KMS-11 (cell line): ENCODE results near the gene BMPR2.

Experiments used
- H2AFZ ChIP-seq: fragments of 200-600 bp; sonication (generic); 2 replicates; pipeline ENCODE4 v1.6.1; 2016; ENCODE audit warnings: antibody characterized with exemption, mixed run types, low read depth
- H3K27ac ChIP-seq: fragments of 200-600 bp; sonication (generic); 2 replicates; pipeline ENCODE4 v1.6.1; 2016; ENCODE audit warnings: mild to moderate bottlenecking, mixed run types
- H3K27me3 ChIP-seq: fragments of 200-600 bp; sonication (generic); 2 replicates; pipeline ENCODE4 v1.6.1; 2017; ENCODE audit warnings: mild to moderate bottlenecking, low read depth, mixed run types, moderate library complexity; ENCODE audit not compliant: insufficient read depth
- H3K36me3 ChIP-seq: fragments of 200-600 bp; sonication (generic); 2 replicates; pipeline ENCODE4 v1.6.1; 2017; ENCODE audit warnings: mild to moderate bottlenecking, mixed run types; ENCODE audit not compliant: insufficient read depth
- H3K4me1 ChIP-seq: fragments of 200-600 bp; sonication (generic); 2 replicates; pipeline ENCODE4 v1.6.1; 2016; ENCODE audit warnings: mild to moderate bottlenecking, low read depth, mixed run types; ENCODE audit not compliant: poor library complexity, severe bottlenecking
- H3K4me2 ChIP-seq: fragments of 200-600 bp; sonication (generic); 2 replicates; pipeline ENCODE4 v1.7.0; 2016; ENCODE audit warnings: mild to moderate bottlenecking, mixed run types
- H3K4me3 ChIP-seq: fragments of 200-600 bp; sonication (generic); IDR thresholded peaks from 2 replicates; pipeline ENCODE4 v1.6.1; 2017; ENCODE audit warnings: low read depth, low read length, mixed read lengths; ENCODE audit not compliant: insufficient read depth
- H3K79me2 ChIP-seq: fragments of 200-600 bp; sonication (generic); 2 replicates; pipeline ENCODE4 v1.6.1; 2016; ENCODE audit warnings: low read depth, mixed run types; ENCODE audit not compliant: insufficient read depth
- H3K9ac ChIP-seq: fragments of 200-600 bp; sonication (generic); 2 replicates; pipeline ENCODE4 v1.6.1; 2016; ENCODE audit warnings: mild to moderate bottlenecking, mixed run types
- H4K20me1 ChIP-seq: fragments of 200-600 bp; sonication (generic); 2 replicates; pipeline ENCODE4 v1.6.1; 2016; ENCODE audit warnings: mild to moderate bottlenecking, mixed run types; ENCODE audit not compliant: insufficient read depth
- TF ChIP-seq, protein P1 (sequence below): fragments of 200-600 bp; sonication (generic); conservative IDR thresholded peaks from 2 replicates; pipeline ENCODE4 v1.6.1; 2017; ENCODE audit warnings: low read depth, mild to moderate bottlenecking, antibody characterized with exemption, low read length, moderate library complexity, mixed read lengths

Gene BMPR2

DNA sequence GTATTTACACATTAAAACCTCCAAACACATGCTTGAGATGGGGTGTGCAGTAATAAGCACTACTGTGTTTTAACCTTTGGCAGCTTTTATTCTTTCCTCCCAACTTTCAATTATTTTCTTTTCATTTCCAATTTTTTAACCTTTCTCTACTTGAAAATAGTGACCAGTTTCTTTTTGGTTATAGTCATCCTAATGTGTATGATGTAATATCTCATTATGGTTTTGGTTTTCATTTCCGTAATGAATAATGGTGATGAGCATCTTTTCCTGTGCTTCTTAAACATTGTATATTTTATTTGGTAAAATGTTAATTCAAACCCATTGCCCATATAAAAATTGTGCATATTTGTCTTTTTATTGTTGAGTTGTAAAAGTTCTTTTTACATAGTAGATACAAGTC is 103.5 kb downstream of the BMPR2 start:
- no peaks in the 10 kb centered on the region for H3K79me2 ChIP-seq
- no peaks in the 10 kb centered on the region for H3K4me1 ChIP-seq
- H3K36me3 ChIP-seq: no peaks in the 10 kb centered on the region
- H3K27me3 ChIP-seq: no peaks in the 10 kb centered on the region
- H3K9ac ChIP-seq: no peak overlapping the region
- no peak overlapping the region for H2AFZ ChIP-seq
- H3K4me2 ChIP-seq: no peak overlapping the region
- TF ChIP-seq, protein P1, sequence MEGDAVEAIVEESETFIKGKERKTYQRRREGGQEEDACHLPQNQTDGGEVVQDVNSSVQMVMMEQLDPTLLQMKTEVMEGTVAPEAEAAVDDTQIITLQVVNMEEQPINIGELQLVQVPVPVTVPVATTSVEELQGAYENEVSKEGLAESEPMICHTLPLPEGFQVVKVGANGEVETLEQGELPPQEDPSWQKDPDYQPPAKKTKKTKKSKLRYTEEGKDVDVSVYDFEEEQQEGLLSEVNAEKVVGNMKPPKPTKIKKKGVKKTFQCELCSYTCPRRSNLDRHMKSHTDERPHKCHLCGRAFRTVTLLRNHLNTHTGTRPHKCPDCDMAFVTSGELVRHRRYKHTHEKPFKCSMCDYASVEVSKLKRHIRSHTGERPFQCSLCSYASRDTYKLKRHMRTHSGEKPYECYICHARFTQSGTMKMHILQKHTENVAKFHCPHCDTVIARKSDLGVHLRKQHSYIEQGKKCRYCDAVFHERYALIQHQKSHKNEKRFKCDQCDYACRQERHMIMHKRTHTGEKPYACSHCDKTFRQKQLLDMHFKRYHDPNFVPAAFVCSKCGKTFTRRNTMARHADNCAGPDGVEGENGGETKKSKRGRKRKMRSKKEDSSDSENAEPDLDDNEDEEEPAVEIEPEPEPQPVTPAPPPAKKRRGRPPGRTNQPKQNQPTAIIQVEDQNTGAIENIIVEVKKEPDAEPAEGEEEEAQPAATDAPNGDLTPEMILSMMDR: no peak
- H3K4me3 ChIP-seq: no peak overlapping the region
- no peaks in the 10 kb centered on the region for H4K20me1 ChIP-seq
- H3K27ac ChIP-seq: no peak overlapping the region

DNA sequence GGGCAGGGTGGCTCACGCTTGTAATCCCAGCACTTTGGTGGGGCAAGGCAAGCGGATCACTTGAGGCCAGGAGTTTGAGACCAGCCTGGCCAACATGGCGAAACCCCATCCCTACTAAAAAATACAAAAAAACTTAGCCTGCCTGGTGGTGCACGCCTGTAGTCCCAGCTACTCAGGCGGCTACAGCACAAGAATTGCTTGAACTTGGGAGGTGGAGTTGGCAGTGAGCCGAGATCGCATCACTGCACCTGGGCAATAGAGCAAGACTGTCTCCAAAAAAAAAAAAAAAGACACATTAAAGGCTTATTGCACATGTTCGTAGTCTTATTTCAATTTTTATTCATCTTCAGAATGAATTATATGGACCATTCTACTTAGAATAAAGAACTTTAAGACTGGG is 110.2 kb downstream of the BMPR2 start:
- no peaks in the 10 kb centered on the region for H3K79me2 ChIP-seq
- H3K27me3 ChIP-seq: no peaks in the 10 kb centered on the region
- no peak overlapping the region for H2AFZ ChIP-seq
- H3K27ac ChIP-seq: no peak overlapping the region
- no peak overlapping the region for H3K9ac ChIP-seq
- TF ChIP-seq, protein P1: no peak
- H4K20me1 ChIP-seq: no peaks in the 10 kb centered on the region
- H3K4me3 ChIP-seq: no peak overlapping the region
- H3K36me3 ChIP-seq: no peaks in the 10 kb centered on the region
- H3K4me2 ChIP-seq: no peak overlapping the region
- no peaks in the 10 kb centered on the region for H3K4me1 ChIP-seq

GRCh38 chr2:202488671-202489070 is 112.5 kb downstream of the BMPR2 start:
- Histone ChIP-seq H3K4me1 (no peaks in the 10 kb centered on the region), H3K36me3 (no peaks in the 10 kb centered on the region), H3K79me2 (no peaks in the 10 kb centered on the region), H3K27ac (no peak overlapping the region), H3K4me2 (no peak overlapping the region), H4K20me1 (no peaks in the 10 kb centered on the region), H3K9ac (no peak overlapping the region), H3K27me3 (no peaks in the 10 kb centered on the region), H2AFZ (no peak overlapping the region), H3K4me3 (no peak overlapping the region)
- TF ChIP-seq, protein P1: no peak

DNA sequence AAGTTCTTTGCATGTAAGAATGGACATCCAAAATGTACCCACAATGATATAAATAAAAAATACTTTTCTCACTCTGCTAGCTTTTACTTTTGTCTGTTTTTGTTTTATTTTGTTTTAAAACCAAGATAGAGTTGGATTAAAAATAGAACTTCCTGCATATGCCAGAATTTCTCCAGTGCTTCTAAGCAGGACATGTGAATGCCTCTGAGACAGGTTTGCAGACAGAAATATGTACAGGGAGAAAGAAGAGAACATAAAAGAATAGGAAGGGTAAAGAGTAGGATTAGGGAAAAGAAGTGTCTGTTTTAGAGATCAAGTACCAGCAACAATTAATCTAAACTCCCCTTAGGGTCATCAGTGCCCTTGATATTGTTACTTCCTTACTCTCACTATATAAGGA is 114.4 kb downstream of the BMPR2 start:
- Histone ChIP-seq H4K20me1 (no peaks in the 10 kb centered on the region), H3K4me1 (no peaks in the 10 kb centered on the region), H2AFZ (no peak overlapping the region), H3K27ac (no peak overlapping the region), H3K27me3 (no peaks in the 10 kb centered on the region), H3K9ac (no peak overlapping the region), H3K79me2 (no peaks in the 10 kb centered on the region), H3K4me2 (no peak overlapping the region), H3K4me3 (no peak overlapping the region), H3K36me3 (no peaks in the 10 kb centered on the region)
- TF ChIP-seq, protein P1: no peak
